ENCODE results near the gene PYCARD. TPM values are rescaled to one million over a fixed set of nuclear protein-coding genes. Genes with fewer than 3 reads are reported as not detected.

PYCARD gene
- total and polyA plus RNA-seq, 2 experiments from 2014 or later: 53.1 to 54.0 TPM

GRCh38 chr16:31206776-31207175 is 4.2 kb upstream of the PYCARD start:
- peaks cover 5% of the 10 kb centered on the region for H3K4me1 ChIP-seq (ENCODE audit: insufficient read depth)
- TF ChIP-seq EZH2 (IDR thresholded peaks at IDR 0.05; ENCODE audit: low read depth, unreplicated experiment) (no peak), CREB1 (CRISPR knock-in tag; IDR thresholded peaks at IDR 0.05; ENCODE audit: low read depth) (no peak), JUNB (IDR thresholded peaks at IDR 0.05; ENCODE audit: unreplicated experiment) (no peak), POLR2AphosphoS5 (IDR thresholded peaks at IDR 0.05; ENCODE audit: low read depth) (no peak), ZNF331 (CRISPR knock-in tag; IDR thresholded peaks at IDR 0.05; ENCODE audit: low read depth) (no peak), ZNF114 (CRISPR knock-in tag; IDR thresholded peaks at IDR 0.05) (no peak), REST (IDR thresholded peaks at IDR 0.05; ENCODE audit: unreplicated experiment) (no peak), ZNF462 (CRISPR knock-in tag; IDR thresholded peaks at IDR 0.05) (no peak), STAT1 (IDR thresholded peaks at IDR 0.05; ENCODE audit: unreplicated experiment) (no peak), EZH2phosphoT487 (IDR thresholded peaks at IDR 0.05; ENCODE audit: unreplicated experiment) (no peak), ETS1 (IDR thresholded peaks at IDR 0.05) (no peak), NANOG (IDR thresholded peaks at IDR 0.05; ENCODE audit: borderline replicate concordance) (no peak)
- TF ChIP-seq, protein P1, sequence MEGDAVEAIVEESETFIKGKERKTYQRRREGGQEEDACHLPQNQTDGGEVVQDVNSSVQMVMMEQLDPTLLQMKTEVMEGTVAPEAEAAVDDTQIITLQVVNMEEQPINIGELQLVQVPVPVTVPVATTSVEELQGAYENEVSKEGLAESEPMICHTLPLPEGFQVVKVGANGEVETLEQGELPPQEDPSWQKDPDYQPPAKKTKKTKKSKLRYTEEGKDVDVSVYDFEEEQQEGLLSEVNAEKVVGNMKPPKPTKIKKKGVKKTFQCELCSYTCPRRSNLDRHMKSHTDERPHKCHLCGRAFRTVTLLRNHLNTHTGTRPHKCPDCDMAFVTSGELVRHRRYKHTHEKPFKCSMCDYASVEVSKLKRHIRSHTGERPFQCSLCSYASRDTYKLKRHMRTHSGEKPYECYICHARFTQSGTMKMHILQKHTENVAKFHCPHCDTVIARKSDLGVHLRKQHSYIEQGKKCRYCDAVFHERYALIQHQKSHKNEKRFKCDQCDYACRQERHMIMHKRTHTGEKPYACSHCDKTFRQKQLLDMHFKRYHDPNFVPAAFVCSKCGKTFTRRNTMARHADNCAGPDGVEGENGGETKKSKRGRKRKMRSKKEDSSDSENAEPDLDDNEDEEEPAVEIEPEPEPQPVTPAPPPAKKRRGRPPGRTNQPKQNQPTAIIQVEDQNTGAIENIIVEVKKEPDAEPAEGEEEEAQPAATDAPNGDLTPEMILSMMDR (conservative IDR thresholded peaks at IDR 0.05; ENCODE audit: low read depth in 2 of 2): no peak

More at GRCh38 chr16:31206776-31207175, 4.2 kb upstream of the PYCARD start:
- Mint-ChIP-seq H3K27me3 (ENCODE audit: insufficient read depth, low read depth, poor library complexity) (peaks cover 15% of the 10 kb centered on the region), H3K9me3 (no peaks in the 10 kb centered on the region), H3K27ac (no peak overlapping the region), H3K36me3 (ENCODE audit: low read depth) (no peaks in the 10 kb centered on the region), H3K4me3 (no peak overlapping the region), H3K4me1 (peaks cover 4% of the 10 kb centered on the region; the same call in 2 of the 3 replicates)
- Histone ChIP-seq H3K4me2 (no peak overlapping the region), H3K27ac (ENCODE audit: low read depth) (no peak overlapping the region), H2AFZ (no peak overlapping the region), H3F3A (replicated peaks; ENCODE audit: low read depth) (peaks cover 8% of the 10 kb centered on the region), H3K27me3 (ENCODE audit: insufficient read depth) (peaks cover 11% of the 10 kb centered on the region), H3K36me3 (ENCODE audit: insufficient read depth) (no peaks in the 10 kb centered on the region), H4K20me1 (replicated peaks; ENCODE audit: insufficient read depth) (no peaks in the 10 kb centered on the region), H3K9me2 (ENCODE audit: insufficient read depth) (no peaks in the 10 kb centered on the region), H3K79me2 (replicated peaks; ENCODE audit: insufficient read depth) (no peaks in the 10 kb centered on the region), H3K4me3 (no peak overlapping the region)
- ATAC-seq: no peak
- DNase-seq (ENCODE audit: low spot score): no peak

All from GM23338 (cell line).